GM10248 (cell line): ENCODE data around the gene SEPSECS.
A peak's percentile ranks its signal among the peaks of the same experiment; 100 is the strongest.

Experiments
- CTCF ChIA-PET: fragments of 300-600 bp; sonication (Branson Sonifier 250); formaldehyde crosslinking; extraction: SDS; loops from one replicate; lab custom pipeline; 2021; ENCODE audit warnings: antibody characterized with exemption; lab: Yijun Ruan, JAX
- POLR2A ChIA-PET: fragments of 350-650 bp; sonication (Branson Sonifier 250); formaldehyde crosslinking; extraction: SDS; loops from one replicate; lab custom pipeline; 2020; ENCODE audit warnings: antibody characterized with exemption; lab: Yijun Ruan, JAX
- DNase-seq: peaks from one replicate; pipeline ENCODE4 v3.0.0; 2012; ENCODE audit errors: extremely low spot score
- TF ChIP-seq, protein P1 (sequence below): IDR thresholded peaks from 2 replicates; pipeline ENCODE4 v1.5.1; 2012; ENCODE audit warnings: mild to moderate bottlenecking, low read depth; ENCODE audit errors: extremely low read depth, missing control alignments, control extremely low read depth

SEPSECS gene

DNA sequence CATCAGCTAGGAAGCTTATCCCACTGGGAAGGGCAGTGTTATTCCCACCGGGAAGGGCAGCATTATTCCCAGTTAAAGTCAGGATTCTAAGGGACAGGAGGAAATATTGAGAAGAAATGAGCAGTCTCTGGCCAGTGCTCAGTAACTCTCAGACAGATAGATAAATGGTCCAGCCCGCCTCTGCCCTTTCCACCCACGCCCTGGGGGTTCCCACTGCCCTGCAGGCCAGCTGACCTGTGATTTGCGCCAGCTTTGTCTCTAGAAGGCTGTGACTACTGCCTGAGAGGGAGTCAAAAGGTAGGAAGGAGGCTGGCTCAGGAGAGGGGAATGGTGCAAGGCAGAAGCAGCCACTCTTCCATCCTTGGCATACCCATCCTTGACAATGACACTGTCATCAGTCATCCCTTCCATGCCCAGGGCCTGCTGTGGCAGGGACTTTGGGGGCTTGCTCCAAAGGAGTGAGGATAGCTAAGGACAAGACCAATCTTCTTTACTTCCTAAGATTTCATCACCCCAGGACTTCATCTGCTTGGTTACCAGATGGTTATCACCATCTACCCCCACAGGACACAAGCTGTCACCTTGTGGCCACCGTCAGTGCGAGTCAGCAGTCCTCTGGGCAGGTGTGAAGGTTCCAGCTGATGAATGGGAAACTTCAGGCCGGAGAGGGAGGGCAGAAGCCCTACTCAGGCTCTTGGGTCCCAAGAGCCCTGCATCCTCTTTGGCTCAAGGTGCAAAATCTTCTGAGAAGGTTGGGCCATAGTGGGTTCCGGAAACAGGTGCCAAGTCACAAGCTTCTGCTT is 49.5 kb downstream of the SEPSECS start:
- ChIA-PET POLR2A (no interaction called here), CTCF (interaction anchor here (0.9 kb wide), 1 partner anchor 124 kb away, joined by 3 read pairs; no protein-coding TSS in a partner anchor)
- DNase-seq: peak; percentile 6

DNA sequence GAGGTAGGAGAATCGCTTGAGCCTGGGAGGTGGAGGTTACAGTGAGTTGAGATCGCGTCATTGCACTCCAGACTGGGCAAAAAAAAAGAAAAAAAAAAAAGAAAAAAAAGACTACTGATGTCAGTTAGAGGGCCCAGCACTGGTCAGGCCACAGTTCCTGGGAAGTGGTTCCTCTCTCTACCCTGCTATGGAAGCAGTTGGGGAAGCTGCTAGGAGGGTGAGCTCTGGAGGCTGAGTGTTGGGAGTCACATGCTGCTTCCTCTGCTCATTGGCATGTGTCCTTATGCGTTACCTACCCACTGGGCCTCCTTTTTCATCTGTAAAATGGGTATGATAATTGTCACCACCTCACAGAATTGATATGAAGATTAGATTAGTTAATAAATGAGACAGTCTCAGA is 50.7 kb downstream of the SEPSECS start:
- CTCF ChIA-PET: interaction anchor here (1.0 kb wide), 1 partner anchor 11 kb away, joined by 3 read pairs; no protein-coding TSS in a partner anchor
- DNase-seq: peak; percentile 3
- TF ChIP-seq, protein P1, sequence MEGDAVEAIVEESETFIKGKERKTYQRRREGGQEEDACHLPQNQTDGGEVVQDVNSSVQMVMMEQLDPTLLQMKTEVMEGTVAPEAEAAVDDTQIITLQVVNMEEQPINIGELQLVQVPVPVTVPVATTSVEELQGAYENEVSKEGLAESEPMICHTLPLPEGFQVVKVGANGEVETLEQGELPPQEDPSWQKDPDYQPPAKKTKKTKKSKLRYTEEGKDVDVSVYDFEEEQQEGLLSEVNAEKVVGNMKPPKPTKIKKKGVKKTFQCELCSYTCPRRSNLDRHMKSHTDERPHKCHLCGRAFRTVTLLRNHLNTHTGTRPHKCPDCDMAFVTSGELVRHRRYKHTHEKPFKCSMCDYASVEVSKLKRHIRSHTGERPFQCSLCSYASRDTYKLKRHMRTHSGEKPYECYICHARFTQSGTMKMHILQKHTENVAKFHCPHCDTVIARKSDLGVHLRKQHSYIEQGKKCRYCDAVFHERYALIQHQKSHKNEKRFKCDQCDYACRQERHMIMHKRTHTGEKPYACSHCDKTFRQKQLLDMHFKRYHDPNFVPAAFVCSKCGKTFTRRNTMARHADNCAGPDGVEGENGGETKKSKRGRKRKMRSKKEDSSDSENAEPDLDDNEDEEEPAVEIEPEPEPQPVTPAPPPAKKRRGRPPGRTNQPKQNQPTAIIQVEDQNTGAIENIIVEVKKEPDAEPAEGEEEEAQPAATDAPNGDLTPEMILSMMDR: no peak
- POLR2A ChIA-PET: no interaction called here

More for the DNA sequence above, 49.5 kb downstream of the SEPSECS start:
- TF ChIP-seq, protein P1: no peak

DNA sequence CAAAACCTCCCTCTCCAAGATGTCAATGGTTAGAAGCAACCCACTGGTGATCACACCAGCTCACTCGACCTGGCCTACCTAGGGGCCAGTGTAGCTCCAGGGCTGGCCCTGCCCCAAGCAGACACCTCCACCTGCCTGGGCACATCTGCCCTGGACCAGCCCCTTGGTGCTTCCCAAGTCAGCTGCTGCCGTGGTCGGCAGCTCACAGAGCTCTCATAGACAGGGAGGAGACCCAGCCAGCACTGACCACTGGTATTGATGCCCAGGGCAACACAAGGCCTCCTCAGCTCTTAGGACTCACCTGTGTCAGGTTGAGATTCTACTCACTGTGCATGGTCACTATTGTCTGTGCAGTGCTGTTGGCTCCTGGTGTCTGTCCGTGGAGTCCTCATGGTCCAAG is 51.7 kb downstream of the SEPSECS start:
- peak; percentile 7 for DNase-seq
- TF ChIP-seq, protein P1: no peak
- ChIA-PET POLR2A (no interaction called here), CTCF (interaction anchor here (0.9 kb wide), 1 partner anchor 16 kb away, joined by 3 read pairs; no protein-coding TSS in a partner anchor)

DNA sequence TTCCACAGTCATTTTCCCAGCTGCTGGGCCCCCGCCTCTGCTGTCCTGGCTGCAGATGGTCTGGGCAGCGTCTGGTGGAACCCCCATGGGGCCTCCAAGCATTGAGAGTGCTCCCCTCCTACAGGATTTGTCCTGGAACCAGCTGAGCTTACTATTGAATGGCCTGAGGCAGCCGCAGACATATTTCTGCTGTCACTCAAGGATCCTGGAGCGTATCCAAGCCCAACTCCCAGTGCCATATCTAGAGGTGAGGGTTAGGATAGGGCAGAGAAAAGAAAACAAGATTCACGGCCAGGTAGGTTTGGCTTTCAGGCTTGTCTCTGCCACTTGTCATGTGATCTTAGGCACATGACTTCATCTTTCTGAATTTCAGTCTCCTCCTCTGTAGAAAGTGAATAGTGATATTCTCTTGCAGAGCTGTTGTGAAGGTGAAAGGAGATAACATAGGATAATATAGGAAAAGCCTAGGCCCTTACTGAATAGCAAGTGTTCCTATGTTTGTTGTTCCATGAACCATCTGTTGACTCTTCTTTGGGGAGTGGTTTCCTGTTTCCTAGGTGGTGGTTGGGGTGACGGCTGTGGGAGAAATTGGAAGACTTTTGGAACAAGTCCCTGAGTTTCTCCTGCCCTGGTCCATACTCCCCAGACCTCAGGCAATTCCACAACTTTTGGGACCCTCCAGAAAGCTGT is 52.3 kb downstream of the SEPSECS start:
- ChIA-PET CTCF (interaction anchor here (0.9 kb wide), 1 partner anchor 16 kb away, joined by 3 read pairs; no protein-coding TSS in a partner anchor), POLR2A (no interaction called here)
- DNase-seq: peak; percentile 8
- TF ChIP-seq, protein P1: no peak

DNA sequence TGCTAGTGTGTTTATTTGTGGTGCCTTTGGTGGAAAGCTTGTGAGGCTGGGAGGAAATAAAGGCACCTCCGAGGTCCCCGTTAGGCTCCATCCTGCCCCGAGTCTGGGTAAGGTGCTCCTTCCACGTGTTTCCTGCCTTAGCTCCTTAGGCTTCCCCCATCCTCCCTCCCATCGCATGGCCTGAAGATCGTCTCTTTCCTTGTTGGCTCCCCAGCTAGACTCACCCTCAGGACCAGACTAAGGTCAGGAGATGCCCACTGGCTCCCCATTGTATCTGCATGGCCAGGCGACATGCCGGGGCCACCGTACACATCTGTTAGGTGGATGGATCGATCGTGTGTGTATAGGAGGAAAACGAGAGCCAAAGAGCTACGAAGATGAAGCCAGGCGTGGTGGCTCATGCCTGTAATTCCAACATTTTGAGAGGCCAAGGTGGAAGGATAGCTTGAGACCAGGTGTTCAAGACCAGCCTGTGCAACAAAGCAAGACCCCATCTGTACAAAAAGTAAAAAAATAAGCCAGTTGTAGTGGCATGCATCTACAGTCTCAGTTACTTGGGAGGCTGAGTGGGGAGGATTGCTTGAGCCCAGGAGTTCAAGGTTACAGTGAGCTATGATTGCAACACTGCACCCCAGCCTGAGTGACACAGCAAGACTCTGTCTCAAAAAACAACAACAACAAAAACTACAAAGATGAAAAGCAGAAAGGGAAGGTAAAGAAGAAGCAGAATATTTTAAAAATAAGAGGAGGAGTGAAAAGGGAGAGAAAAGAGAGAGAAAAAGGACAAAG is 53.7 kb downstream of the SEPSECS start:
- TF ChIP-seq, protein P1: no peak
- POLR2A ChIA-PET: no interaction called here
- CTCF ChIA-PET: interaction anchor here (1.7 to 3.0 kb wide), 2 partner anchors 9 to 126 kb away, joined by 8 read pairs; no protein-coding TSS in a partner anchor
- no peak for DNase-seq

DNA sequence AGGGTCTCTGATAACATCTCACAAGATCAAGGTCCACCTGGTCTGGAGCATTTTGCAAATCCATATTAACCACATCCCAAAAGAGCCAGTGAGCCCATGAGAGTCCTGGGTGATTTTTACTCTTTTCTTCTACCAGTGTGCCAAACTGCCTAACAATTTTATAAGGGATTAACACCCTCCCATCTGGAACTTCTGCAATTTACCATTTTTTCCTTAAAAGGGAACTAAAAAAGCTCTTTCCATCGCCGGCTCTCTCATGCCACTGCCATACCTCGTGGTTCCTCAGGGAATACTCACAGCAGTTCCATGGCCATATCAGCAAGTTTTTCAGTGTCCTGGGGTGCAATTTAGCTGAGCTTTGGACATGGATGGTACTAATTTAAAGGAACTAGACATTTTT is 55.7 kb downstream of the SEPSECS start:
- POLR2A ChIA-PET: no interaction called here

More for the DNA sequence above, 55.7 kb downstream of the SEPSECS start:
- CTCF ChIA-PET: interaction anchor here (1.1 to 3.0 kb wide), 3 partner anchors 13 to 129 kb away, joined by 4 to 8 read pairs (median 4); partner anchors contain the start of gene PI4K2B
- DNase-seq: no peak
- TF ChIP-seq, protein P1: no peak
